ENCODE measurements around the gene PRDM15. TPM values are rescaled to one million over a fixed set of nuclear protein-coding genes. Genes with fewer than 3 reads are reported as not detected.

Gene PRDM15
- total RNA-seq, 1 experiment from 2014 or later: 9.8 TPM

GRCh38 chr21:41817877-41818855 lies 61.0 kb downstream of the PRDM15 start:
- BruUV-seq (replicated peaks): no TSS peak
- DNase-seq (ENCODE audit: low read depth, low spot score) (no peak), ATAC-seq (no peak)
- H3K4me3 ChIP-seq (replicated peaks in 1 of 2; ENCODE audit: low read depth in 1 of 2, low read length in 2 of 2): no peak overlapping the region
- TF ChIP-seq SP1 (IDR thresholded peaks at IDR 0.05; ENCODE audit: low read depth) (no peak), ELF1 (IDR thresholded peaks at IDR 0.05; ENCODE audit: borderline replicate concordance, low read depth) (no peak), ZFX (IDR thresholded peaks at IDR 0.05) (no peak), POLR2AphosphoS5 (IDR thresholded peaks at IDR 0.05; ENCODE audit: low read depth, low read length) (no peak), CBX3 (IDR thresholded peaks at IDR 0.05; ENCODE audit: low read depth) (no peak), EZH2 (IDR thresholded peaks at IDR 0.05) (no peak), ZNF274 (IDR thresholded peaks at IDR 0.05; ENCODE audit: low read depth, low read length) (no peak), JUND (IDR thresholded peaks at IDR 0.05) (no peak)
- TF ChIP-seq, protein P1, sequence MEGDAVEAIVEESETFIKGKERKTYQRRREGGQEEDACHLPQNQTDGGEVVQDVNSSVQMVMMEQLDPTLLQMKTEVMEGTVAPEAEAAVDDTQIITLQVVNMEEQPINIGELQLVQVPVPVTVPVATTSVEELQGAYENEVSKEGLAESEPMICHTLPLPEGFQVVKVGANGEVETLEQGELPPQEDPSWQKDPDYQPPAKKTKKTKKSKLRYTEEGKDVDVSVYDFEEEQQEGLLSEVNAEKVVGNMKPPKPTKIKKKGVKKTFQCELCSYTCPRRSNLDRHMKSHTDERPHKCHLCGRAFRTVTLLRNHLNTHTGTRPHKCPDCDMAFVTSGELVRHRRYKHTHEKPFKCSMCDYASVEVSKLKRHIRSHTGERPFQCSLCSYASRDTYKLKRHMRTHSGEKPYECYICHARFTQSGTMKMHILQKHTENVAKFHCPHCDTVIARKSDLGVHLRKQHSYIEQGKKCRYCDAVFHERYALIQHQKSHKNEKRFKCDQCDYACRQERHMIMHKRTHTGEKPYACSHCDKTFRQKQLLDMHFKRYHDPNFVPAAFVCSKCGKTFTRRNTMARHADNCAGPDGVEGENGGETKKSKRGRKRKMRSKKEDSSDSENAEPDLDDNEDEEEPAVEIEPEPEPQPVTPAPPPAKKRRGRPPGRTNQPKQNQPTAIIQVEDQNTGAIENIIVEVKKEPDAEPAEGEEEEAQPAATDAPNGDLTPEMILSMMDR (IDR thresholded peaks at IDR 0.05 in 2 of 3, conservative IDR thresholded peaks at IDR 0.05 in 1 of 3; ENCODE audit: borderline replicate concordance in 1 of 3, insufficient read depth in 1 of 3, low read depth in 2 of 3, low read length in 2 of 3): no peak
- H3K79me2 ChIP-seq (ENCODE audit: insufficient read depth, low read length): no peaks in the 10 kb centered on the region
- no peak overlapping the region for H3K27ac ChIP-seq (ENCODE audit: low read depth, low read length)
- no peaks in the 10 kb centered on the region for H4K20me1 ChIP-seq (ENCODE audit: insufficient read depth)
- no peaks in the 10 kb centered on the region for H3K36me3 ChIP-seq (ENCODE audit: control insufficient read depth in 1 of 2, insufficient read depth in 2 of 2, low read length in 2 of 2)
- no peaks in the 10 kb centered on the region for H3K9me2 ChIP-seq (ENCODE audit: insufficient read depth)
- no peaks in the 10 kb centered on the region for H3K9me3 ChIP-seq (ENCODE audit: control insufficient read depth in 1 of 2, insufficient read depth in 1 of 2, low read depth in 1 of 2, low read length in 2 of 2)
- ChIA-PET POLR2A (no interaction called here), RAD21 (ENCODE audit: low non-redundant PET in 1 of 2, low total read pairs in 2 of 2, uncharacterized antibody in 2 of 2, unreplicated experiment in 2 of 2) (interaction anchor here in 1 of 2 experiments (1.8 kb wide), 1 partner anchor 206 kb away, joined by 6 read pairs; no protein-coding TSS in a partner anchor), CTCF (interaction anchor here (0.8 to 2.2 kb wide), 3 partner anchors 205 to 300 kb away, joined by 3 to 39 read pairs (median 20); no protein-coding TSS in a partner anchor)
- H3K4me1 ChIP-seq (ENCODE audit: control insufficient read depth in 1 of 2, insufficient read depth in 2 of 2, low read length in 2 of 2): no peaks in the 10 kb centered on the region
- H3K4me2 ChIP-seq (ENCODE audit: low read length): no peak overlapping the region
- intact Hi-C loops (cut with micrococcal nuclease): loop anchor here (1.0 to 2.0 kb wide), 2 partner anchors 61 to 206 kb away; partner anchors contain the start of gene PRDM15
- H2AFZ ChIP-seq (ENCODE audit: low read depth, low read length, poor library complexity, severe bottlenecking): no peak overlapping the region
- H3K27me3 ChIP-seq (ENCODE audit: insufficient read depth, low read length): no peaks in the 10 kb centered on the region
- H3K9ac ChIP-seq (ENCODE audit: low read length): no peak overlapping the region
